Activated CD4-positive, alpha-beta T cell treated with anti-CD3 and anti-CD28 coated beads, Interleukin-2, amount 50 U/mL, for 16 hours (primary cell): Measurements from ENCODE around the gene TFF1.

Source experiments
- DNase-seq: peaks from one replicate; pipeline ENCODE4 v3.0.0-alpha.2; 2020

The TFF1 gene

GRCh38 chr21:42314616-42315295, 51.6 kb downstream of the TFF1 start:
- no peak for DNase-seq

GRCh38 chr21:42313501-42313969, 52.8 kb downstream of the TFF1 start:
- no peak for DNase-seq

- no peak for DNase-seq
Measured at GRCh38 chr21:42312626-42313104, 53.7 kb downstream of the TFF1 start.
